Activated CD4-positive, alpha-beta memory T cell treated with anti-CD3 and anti-CD28 coated beads for 36 hours (primary cell): ENCODE measurements around the gene DIAPH3. TPM values are rescaled to one million over a fixed set of nuclear protein-coding genes. Genes with fewer than 3 reads are reported as not detected.

Source experiments
- CTCF ChIA-PET: fragments of 350-600 bp; sonication (Branson Sonifier 250); formaldehyde crosslinking; loops from one replicate; lab custom pipeline; 2021; ENCODE audit warnings: antibody characterized with exemption, inconsistent platforms; lab: Charles Lee
- POLR2A ChIA-PET: fragments of 350-600 bp; sonication (Branson Sonifier 250); formaldehyde crosslinking; loops from one replicate; lab custom pipeline; 2021; ENCODE audit warnings: antibody characterized with exemption; lab: Charles Lee
- DNase-seq: peaks from one replicate; pipeline ENCODE4 v3.0.0-alpha.2; 2020
- H3K27ac Mint-ChIP-seq: one replicate; pipeline ENCODE4 v1.8.0; 2021; ENCODE audit warnings: mixed read lengths
- H3K27me3 Mint-ChIP-seq: one replicate; pipeline ENCODE4 v1.8.0; 2021; ENCODE audit warnings: mixed read lengths
- H3K36me3 Mint-ChIP-seq: one replicate; pipeline ENCODE4 v1.8.0; 2021; ENCODE audit warnings: mixed read lengths
- H3K4me1 Mint-ChIP-seq: one replicate; pipeline ENCODE4 v1.8.0; 2021; ENCODE audit warnings: low read depth, mixed read lengths
- H3K4me3 Mint-ChIP-seq: one replicate; pipeline ENCODE4 v1.8.0; 2021; ENCODE audit warnings: mild to moderate bottlenecking, mixed read lengths
- H3K9me3 Mint-ChIP-seq: one replicate; pipeline ENCODE4 v1.8.0; 2021; ENCODE audit warnings: mixed read lengths
- intact Hi-C: fragments of 100-400 bp; cut with micrococcal nuclease; formaldehyde crosslinking; loops from one replicate; pipeline ENCODE4 v1.15.1; 2023
- total RNA-seq, 2 experiments: library from RNA; stranded (reverse); gene quantifications; one replicate each; pipeline ENCODE4 v1.2.3, GENCODE V29; 2021

The DIAPH3 gene
- total RNA-seq, 2 experiments from 2014 or later = 31.3 to 31.9 TPM

DNA sequence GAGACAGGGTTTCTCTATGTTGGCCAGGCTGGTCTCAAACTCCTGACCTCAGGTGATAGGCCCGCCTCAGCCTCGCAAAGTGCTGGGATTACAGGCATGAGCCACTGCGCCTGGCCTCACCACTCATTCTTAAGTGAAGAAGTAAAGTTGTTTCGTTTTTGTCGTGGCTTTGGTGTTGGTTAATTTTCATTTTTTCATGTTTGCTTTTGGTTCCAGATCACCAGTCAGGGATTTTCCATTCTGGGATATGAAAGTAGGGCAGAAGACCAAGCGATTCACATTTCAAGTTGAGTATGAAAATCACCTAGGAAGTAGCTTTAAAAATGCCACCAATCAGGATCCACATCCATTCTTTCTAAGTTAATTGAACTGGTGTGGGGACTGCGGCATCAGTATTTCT, 289.9 kb downstream of the DIAPH3 start:
- no peaks in the 10 kb centered on the region for H3K36me3 Mint-ChIP-seq
- H3K27ac Mint-ChIP-seq = no peak overlapping the region
- CTCF ChIA-PET = no interaction called here
- no peaks in the 10 kb centered on the region for H3K9me3 Mint-ChIP-seq
- H3K4me3 Mint-ChIP-seq = no peak overlapping the region
- H3K4me1 Mint-ChIP-seq = no peaks in the 10 kb centered on the region
- DNase-seq = no peak
- no peaks in the 10 kb centered on the region for H3K27me3 Mint-ChIP-seq
- POLR2A ChIA-PET = no interaction called here
- intact Hi-C loops = no loop called here

- Mint-ChIP-seq H3K36me3 (no peaks in the 10 kb centered on the region), H3K4me1 (no peaks in the 10 kb centered on the region), H3K27ac (no peak overlapping the region), H3K27me3 (no peaks in the 10 kb centered on the region), H3K9me3 (no peaks in the 10 kb centered on the region), H3K4me3 (no peak overlapping the region)
- DNase-seq = no peak
- POLR2A ChIA-PET = no interaction called here
- intact Hi-C loops = no loop called here
- CTCF ChIA-PET = no interaction called here
Measured at GRCh38 chr13:59873309-59873708, 290.4 kb downstream of the DIAPH3 start.

- H3K4me3 Mint-ChIP-seq = no peak overlapping the region
- intact Hi-C loops = no loop called here
- POLR2A ChIA-PET = no interaction called here
- H3K9me3 Mint-ChIP-seq = no peaks in the 10 kb centered on the region
- CTCF ChIA-PET = no interaction called here
- no peak overlapping the region for H3K27ac Mint-ChIP-seq
- DNase-seq = no peak
- H3K27me3 Mint-ChIP-seq = no peaks in the 10 kb centered on the region
- no peaks in the 10 kb centered on the region for H3K4me1 Mint-ChIP-seq
- H3K36me3 Mint-ChIP-seq = no peaks in the 10 kb centered on the region
Measured at GRCh38 chr13:59867867-59868266, 295.9 kb downstream of the DIAPH3 start.

- no peak for DNase-seq
- intact Hi-C loops = no loop called here
- no peak overlapping the region for H3K27ac Mint-ChIP-seq
- H3K27me3 Mint-ChIP-seq = no peaks in the 10 kb centered on the region
- no peaks in the 10 kb centered on the region for H3K4me1 Mint-ChIP-seq
- H3K36me3 Mint-ChIP-seq = no peaks in the 10 kb centered on the region
- H3K9me3 Mint-ChIP-seq = no peaks in the 10 kb centered on the region
- ChIA-PET POLR2A (no interaction called here), CTCF (no interaction called here)
- no peak overlapping the region for H3K4me3 Mint-ChIP-seq
Measured at GRCh38 chr13:59865398-59865797, 298.3 kb downstream of the DIAPH3 start.

DNA sequence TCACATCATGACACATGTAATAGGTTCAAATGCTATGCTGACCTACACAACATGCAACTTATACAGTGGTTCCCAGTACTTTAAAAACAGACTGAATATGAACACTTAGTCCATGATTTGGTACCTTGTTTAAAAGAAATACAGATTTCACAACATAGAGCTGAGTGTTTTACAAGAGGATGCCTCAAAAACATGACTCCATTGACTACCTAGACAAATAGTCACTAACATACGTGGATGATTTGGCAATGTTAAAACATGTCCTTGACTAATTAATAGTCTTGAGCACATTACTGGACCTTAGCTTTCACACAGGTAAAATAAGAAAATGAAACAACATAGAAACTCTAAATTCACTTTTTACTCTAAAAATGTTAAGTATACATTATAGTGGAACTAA, 300.1 kb downstream of the DIAPH3 start:
- H3K27ac Mint-ChIP-seq = no peak overlapping the region
- CTCF ChIA-PET = no interaction called here
- no peaks in the 10 kb centered on the region for H3K4me1 Mint-ChIP-seq
- POLR2A ChIA-PET = no interaction called here
- no peak overlapping the region for H3K4me3 Mint-ChIP-seq
- H3K9me3 Mint-ChIP-seq = no peaks in the 10 kb centered on the region
- no peaks in the 10 kb centered on the region for H3K27me3 Mint-ChIP-seq
- no peak for DNase-seq
- no peaks in the 10 kb centered on the region for H3K36me3 Mint-ChIP-seq
- intact Hi-C loops = no loop called here

- Mint-ChIP-seq H3K36me3 (no peaks in the 10 kb centered on the region), H3K27me3 (no peaks in the 10 kb centered on the region), H3K4me3 (no peak overlapping the region), H3K9me3 (no peaks in the 10 kb centered on the region), H3K4me1 (no peaks in the 10 kb centered on the region), H3K27ac (no peak overlapping the region)
- intact Hi-C loops = no loop called here
- POLR2A ChIA-PET = no interaction called here
- DNase-seq = no peak
- CTCF ChIA-PET = no interaction called here
Measured at GRCh38 chr13:59861676-59862075, 302.1 kb downstream of the DIAPH3 start.

DNA sequence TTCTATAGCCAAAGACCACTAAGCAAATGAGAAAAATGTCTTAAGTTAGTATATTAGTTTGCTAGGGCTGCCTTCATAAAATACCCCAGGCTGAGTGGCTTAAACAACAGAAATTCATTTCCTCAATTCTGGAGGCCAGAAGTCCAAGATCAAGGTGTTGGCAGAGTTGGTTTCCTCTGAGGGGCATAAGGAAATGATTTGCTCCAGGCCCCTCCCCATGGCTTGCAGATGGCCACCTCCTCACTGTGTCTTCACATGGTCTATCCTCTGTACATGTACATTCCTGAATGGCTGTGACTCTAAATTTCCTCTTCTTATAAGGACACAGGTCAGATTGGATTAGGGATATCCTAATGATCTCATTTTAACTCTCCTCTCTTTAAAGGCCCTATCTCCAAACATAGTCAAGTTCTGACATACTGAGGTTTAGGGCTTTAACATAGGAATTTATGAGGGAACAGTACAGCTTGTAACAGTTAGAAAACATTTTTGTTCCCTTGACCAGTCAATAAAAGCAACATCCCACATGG, 307.4 kb downstream of the DIAPH3 start:
- no peak overlapping the region for H3K4me3 Mint-ChIP-seq
- intact Hi-C loops = no loop called here
- peaks cover under 1% of the 10 kb centered on the region for H3K36me3 Mint-ChIP-seq
- H3K27ac Mint-ChIP-seq = no peak overlapping the region
- CTCF ChIA-PET = no interaction called here
- no peaks in the 10 kb centered on the region for H3K9me3 Mint-ChIP-seq
- no peaks in the 10 kb centered on the region for H3K4me1 Mint-ChIP-seq
- DNase-seq = no peak
- POLR2A ChIA-PET = no interaction called here
- H3K27me3 Mint-ChIP-seq = no peaks in the 10 kb centered on the region

DNA sequence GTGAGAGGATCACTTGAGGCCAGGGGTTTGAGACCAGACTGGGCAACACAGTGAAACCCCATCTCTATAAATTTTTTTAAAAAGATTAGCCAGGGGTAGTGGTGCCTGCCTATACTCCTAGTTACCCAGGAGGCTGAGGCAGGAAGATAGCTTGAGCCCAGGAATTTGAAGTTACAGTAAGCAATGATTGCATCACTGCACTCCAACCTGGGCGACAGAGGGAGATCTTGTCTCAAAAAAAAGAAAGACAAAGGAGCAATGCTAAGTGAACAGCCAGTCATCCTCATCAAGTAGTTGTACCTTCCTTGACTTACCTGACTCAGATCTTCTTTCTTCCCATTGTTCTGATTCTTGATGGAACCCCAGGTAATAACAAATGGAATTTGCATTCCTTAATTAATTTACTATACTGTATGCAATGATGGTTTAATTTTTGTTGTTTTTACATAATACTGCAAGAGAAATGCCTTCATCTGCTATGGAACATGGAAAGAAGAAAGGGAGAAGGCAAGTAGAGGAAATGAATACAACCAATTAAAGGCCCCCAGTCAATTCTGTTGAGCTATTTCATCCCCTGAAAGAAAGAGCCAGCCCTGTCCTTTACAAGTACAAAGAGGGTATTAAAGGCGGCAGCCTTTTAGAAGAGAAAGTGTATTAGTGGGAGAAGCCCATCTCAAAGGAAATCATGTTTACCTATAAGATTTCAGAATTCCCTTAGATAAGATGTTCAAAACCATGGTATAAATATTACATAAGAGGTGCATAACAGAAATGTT, 316.7 kb downstream of the DIAPH3 start:
- CTCF ChIA-PET = no interaction called here
- intact Hi-C loops = no loop called here
- Mint-ChIP-seq H3K27me3 (no peaks in the 10 kb centered on the region), H3K4me1 (no peaks in the 10 kb centered on the region), H3K36me3 (peaks cover 3% of the 10 kb centered on the region), H3K27ac (no peak overlapping the region), H3K4me3 (no peak overlapping the region), H3K9me3 (peaks cover 3% of the 10 kb centered on the region)
- POLR2A ChIA-PET = no interaction called here
- no peak for DNase-seq

GRCh38 chr13:59843040-59843439, 320.7 kb downstream of the DIAPH3 start:
- Mint-ChIP-seq H3K9me3 (no peaks in the 10 kb centered on the region), H3K36me3 (no peaks in the 10 kb centered on the region), H3K27me3 (no peaks in the 10 kb centered on the region), H3K4me1 (no peaks in the 10 kb centered on the region), H3K27ac (no peak overlapping the region), H3K4me3 (no peak overlapping the region)
- ChIA-PET POLR2A (no interaction called here), CTCF (no interaction called here)
- no peak for DNase-seq
- intact Hi-C loops = no loop called here

- no peak overlapping the region for H3K4me3 Mint-ChIP-seq
- H3K9me3 Mint-ChIP-seq = no peaks in the 10 kb centered on the region
- H3K4me1 Mint-ChIP-seq = no peaks in the 10 kb centered on the region
- ChIA-PET CTCF (no interaction called here), POLR2A (no interaction called here)
- no peak for DNase-seq
- no peak overlapping the region for H3K27ac Mint-ChIP-seq
- no peaks in the 10 kb centered on the region for H3K27me3 Mint-ChIP-seq
- intact Hi-C loops = no loop called here
- no peaks in the 10 kb centered on the region for H3K36me3 Mint-ChIP-seq
Measured at GRCh38 chr13:59842507-59842906, 321.2 kb downstream of the DIAPH3 start.

- intact Hi-C loops = no loop called here
- Mint-ChIP-seq H3K27ac (no peak overlapping the region), H3K36me3 (no peaks in the 10 kb centered on the region), H3K4me1 (no peaks in the 10 kb centered on the region), H3K27me3 (no peaks in the 10 kb centered on the region), H3K4me3 (no peak overlapping the region), H3K9me3 (no peaks in the 10 kb centered on the region)
- DNase-seq = no peak
- ChIA-PET CTCF (no interaction called here), POLR2A (no interaction called here)
Measured at GRCh38 chr13:59839186-59839585, 324.5 kb downstream of the DIAPH3 start.

GRCh38 chr13:59837101-59837500, 326.6 kb downstream of the DIAPH3 start:
- Mint-ChIP-seq H3K27ac (no peak overlapping the region), H3K4me1 (no peaks in the 10 kb centered on the region), H3K27me3 (no peaks in the 10 kb centered on the region), H3K9me3 (no peaks in the 10 kb centered on the region), H3K36me3 (no peaks in the 10 kb centered on the region), H3K4me3 (no peak overlapping the region)
- intact Hi-C loops = no loop called here
- ChIA-PET POLR2A (no interaction called here), CTCF (no interaction called here)
- no peak for DNase-seq

- Mint-ChIP-seq H3K36me3 (no peaks in the 10 kb centered on the region), H3K27me3 (no peaks in the 10 kb centered on the region), H3K4me3 (no peak overlapping the region), H3K9me3 (no peaks in the 10 kb centered on the region), H3K4me1 (no peaks in the 10 kb centered on the region), H3K27ac (no peak overlapping the region)
- DNase-seq = no peak
- CTCF ChIA-PET = no interaction called here
- intact Hi-C loops = no loop called here
- POLR2A ChIA-PET = no interaction called here
Measured at GRCh38 chr13:59835569-59835968, 328.2 kb downstream of the DIAPH3 start.
